Chondrocyte (in vitro differentiated cells): ENCODE results near the gene CLIP1. TPM values are rescaled to one million over a fixed set of nuclear protein-coding genes. Genes with fewer than 3 reads are reported as not detected.

Experiments
- DNase-seq: peaks from one replicate; pipeline ENCODE4 v3.0.0; 2021; ENCODE audit warnings: mixed read lengths, low spot score
- H3K27ac Mint-ChIP-seq: one replicate; pipeline ENCODE4 v1.8.0; 2021; ENCODE audit warnings: mild to moderate bottlenecking, moderate library complexity, mixed read lengths; ENCODE audit not compliant: unreplicated experiment
- H3K27me3 Mint-ChIP-seq: 2 replicates; pipeline ENCODE4 v1.8.0; 2021; ENCODE audit warnings: low read depth, mixed read lengths
- H3K36me3 Mint-ChIP-seq: 2 replicates; pipeline ENCODE4 v1.8.0; 2021; ENCODE audit warnings: low read depth, mixed read lengths
- H3K4me1 Mint-ChIP-seq: 2 replicates; pipeline ENCODE4 v1.8.0; 2021; ENCODE audit warnings: low read depth, mild to moderate bottlenecking, mixed read lengths
- H3K4me3 Mint-ChIP-seq: one replicate; pipeline ENCODE4 v1.8.0; 2021; ENCODE audit warnings: mild to moderate bottlenecking, moderate library complexity, mixed read lengths; ENCODE audit not compliant: unreplicated experiment
- H3K9me3 Mint-ChIP-seq: 2 replicates; pipeline ENCODE4 v1.8.0; 2021; ENCODE audit warnings: low read depth, mixed read lengths
- total RNA-seq: library from RNA; stranded (reverse); gene quantifications from 3 replicates; pipeline ENCODE4 v1.2.1, GENCODE V29; 2021
- TF ChIP-seq, protein P1 (sequence below): fragments of 200-600 bp; sonication (generic); IDR thresholded peaks from 2 replicates; pipeline ENCODE4 v1.5.0; 2021; ENCODE audit warnings: antibody characterized with exemption, mild to moderate bottlenecking, moderate library complexity

Gene CLIP1
- total RNA-seq, 1 donor from 2014 or later, result 101 TPM

DNA sequence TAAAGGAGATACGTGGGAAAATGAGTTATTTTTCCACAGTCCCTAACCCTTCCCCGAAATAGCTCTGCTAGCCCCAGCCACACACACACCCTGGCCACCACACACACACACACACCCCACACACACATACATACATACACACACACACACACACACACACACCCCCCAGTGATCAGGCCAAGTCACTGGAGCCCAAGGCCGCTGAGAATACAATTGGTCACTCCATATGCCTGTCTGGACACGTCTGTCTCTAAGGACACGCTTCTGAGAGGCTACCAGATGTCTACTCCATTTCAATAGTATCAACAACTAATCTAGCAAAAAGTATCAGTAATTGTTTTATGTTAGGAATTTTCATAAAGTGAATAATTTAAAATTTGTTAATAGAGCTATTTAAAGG, 183.6 kb downstream of the CLIP1 start:
- Mint-ChIP-seq H3K4me3 (no peak overlapping the region), H3K4me1 (no peaks in the 10 kb centered on the region), H3K27me3 (no peaks in the 10 kb centered on the region), H3K36me3 (peaks cover 13% of the 10 kb centered on the region), H3K27ac (no peak overlapping the region), H3K9me3 (no peaks in the 10 kb centered on the region)
- no peak for DNase-seq
- TF ChIP-seq, protein P1, sequence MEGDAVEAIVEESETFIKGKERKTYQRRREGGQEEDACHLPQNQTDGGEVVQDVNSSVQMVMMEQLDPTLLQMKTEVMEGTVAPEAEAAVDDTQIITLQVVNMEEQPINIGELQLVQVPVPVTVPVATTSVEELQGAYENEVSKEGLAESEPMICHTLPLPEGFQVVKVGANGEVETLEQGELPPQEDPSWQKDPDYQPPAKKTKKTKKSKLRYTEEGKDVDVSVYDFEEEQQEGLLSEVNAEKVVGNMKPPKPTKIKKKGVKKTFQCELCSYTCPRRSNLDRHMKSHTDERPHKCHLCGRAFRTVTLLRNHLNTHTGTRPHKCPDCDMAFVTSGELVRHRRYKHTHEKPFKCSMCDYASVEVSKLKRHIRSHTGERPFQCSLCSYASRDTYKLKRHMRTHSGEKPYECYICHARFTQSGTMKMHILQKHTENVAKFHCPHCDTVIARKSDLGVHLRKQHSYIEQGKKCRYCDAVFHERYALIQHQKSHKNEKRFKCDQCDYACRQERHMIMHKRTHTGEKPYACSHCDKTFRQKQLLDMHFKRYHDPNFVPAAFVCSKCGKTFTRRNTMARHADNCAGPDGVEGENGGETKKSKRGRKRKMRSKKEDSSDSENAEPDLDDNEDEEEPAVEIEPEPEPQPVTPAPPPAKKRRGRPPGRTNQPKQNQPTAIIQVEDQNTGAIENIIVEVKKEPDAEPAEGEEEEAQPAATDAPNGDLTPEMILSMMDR, result no peak

DNA sequence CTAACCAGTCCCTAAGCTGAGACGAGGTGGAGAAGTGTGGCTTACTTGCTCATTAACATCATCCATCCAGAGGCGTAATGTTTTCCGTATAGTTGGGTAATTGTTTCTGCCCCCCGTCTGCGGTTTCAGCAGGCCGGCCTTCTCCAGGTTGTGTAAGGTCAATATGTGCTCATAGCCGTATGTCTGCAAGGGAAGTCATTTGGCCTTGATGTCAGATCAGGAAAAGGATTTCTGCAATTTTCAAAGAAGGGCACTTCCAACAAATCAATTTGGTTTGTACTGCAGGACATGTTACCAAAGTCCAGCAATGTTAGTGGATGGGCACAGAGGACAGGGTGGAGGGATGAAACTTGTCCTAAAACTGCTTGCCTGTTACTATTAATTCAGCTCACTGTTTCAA, 186.7 kb downstream of the CLIP1 start:
- TF ChIP-seq, protein P1, result no peak
- DNase-seq, result no peak
- H3K36me3 Mint-ChIP-seq, result peaks cover 15% of the 10 kb centered on the region
- no peak overlapping the region for H3K4me3 Mint-ChIP-seq
- no peaks in the 10 kb centered on the region for H3K9me3 Mint-ChIP-seq
- no peaks in the 10 kb centered on the region for H3K4me1 Mint-ChIP-seq
- no peaks in the 10 kb centered on the region for H3K27me3 Mint-ChIP-seq
- no peak overlapping the region for H3K27ac Mint-ChIP-seq

DNA sequence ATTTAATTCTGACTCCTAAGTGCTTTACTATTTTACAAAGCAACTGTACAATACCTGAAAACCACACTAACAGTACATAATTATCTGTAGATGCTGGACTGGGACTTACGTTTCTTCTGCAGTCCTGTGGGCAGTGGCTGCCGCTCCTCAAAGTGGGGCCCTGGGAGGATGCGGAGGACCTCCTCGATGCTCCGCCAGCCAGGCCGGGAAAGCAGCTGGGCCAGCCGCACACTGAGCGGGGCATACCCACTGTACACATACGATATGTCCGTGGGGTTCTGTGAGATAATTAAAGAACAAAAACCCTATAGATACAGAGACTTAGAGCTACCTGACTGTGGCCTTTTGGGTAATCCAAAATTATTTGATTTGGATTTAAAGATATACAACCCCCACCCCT, 189.8 kb downstream of the CLIP1 start:
- Mint-ChIP-seq H3K27me3 (no peaks in the 10 kb centered on the region), H3K4me1 (no peaks in the 10 kb centered on the region), H3K36me3 (peaks cover 13% of the 10 kb centered on the region), H3K27ac (no peak overlapping the region), H3K4me3 (no peak overlapping the region), H3K9me3 (no peaks in the 10 kb centered on the region)
- TF ChIP-seq, protein P1, result no peak
- no peak for DNase-seq

DNA sequence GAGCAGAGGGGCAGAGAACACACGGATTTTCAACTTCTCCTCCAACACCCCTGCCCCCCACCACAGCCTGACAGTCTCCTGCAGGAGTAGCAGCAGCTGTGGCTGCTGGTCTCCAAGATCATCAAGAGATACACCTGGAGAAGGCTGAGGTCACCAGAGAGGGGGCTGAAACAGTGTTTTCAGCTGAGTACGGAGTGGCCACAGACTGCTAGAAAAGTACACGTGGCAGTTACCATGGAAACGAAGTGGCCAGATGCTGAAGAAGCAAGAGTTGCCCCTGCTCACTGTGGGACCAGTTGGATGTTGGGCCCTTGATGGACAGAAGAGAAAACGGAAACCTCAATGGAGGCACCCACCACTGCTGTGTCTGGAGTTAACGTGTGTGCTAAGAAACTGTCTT, 191.7 kb downstream of the CLIP1 start:
- H3K4me1 Mint-ChIP-seq, result peaks cover 8% of the 10 kb centered on the region
- H3K27ac Mint-ChIP-seq, result no peak overlapping the region
- no peak overlapping the region for H3K4me3 Mint-ChIP-seq
- no peak for DNase-seq
- TF ChIP-seq, protein P1, result no peak
- peaks cover 10% of the 10 kb centered on the region for H3K36me3 Mint-ChIP-seq
- no peaks in the 10 kb centered on the region for H3K9me3 Mint-ChIP-seq
- no peaks in the 10 kb centered on the region for H3K27me3 Mint-ChIP-seq

DNA sequence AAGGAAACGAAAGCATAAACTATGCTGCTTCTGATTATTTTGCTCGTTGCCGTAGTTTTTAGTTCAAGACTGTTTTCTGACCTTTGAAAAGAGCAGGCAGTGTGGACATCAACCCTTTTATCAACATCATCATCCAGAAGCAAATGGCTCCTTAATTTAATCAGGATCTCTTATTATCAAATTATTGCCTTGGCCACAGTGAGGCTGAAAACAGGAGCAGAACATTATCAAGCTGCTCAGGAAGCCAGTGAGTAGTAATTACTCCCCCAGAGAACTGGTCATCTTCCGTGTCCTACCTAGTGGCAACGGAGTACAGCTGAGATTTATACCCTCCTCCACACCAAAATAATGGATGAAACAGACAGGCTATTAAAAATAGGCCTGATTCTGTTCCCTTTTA, 194.4 kb downstream of the CLIP1 start:
- DNase-seq, result no peak
- H3K4me1 Mint-ChIP-seq, result peaks cover 28% of the 10 kb centered on the region
- H3K9me3 Mint-ChIP-seq, result no peaks in the 10 kb centered on the region
- TF ChIP-seq, protein P1, result no peak
- peaks cover 10% of the 10 kb centered on the region for H3K36me3 Mint-ChIP-seq
- H3K4me3 Mint-ChIP-seq, result no peak overlapping the region
- H3K27me3 Mint-ChIP-seq, result no peaks in the 10 kb centered on the region
- H3K27ac Mint-ChIP-seq, result no peak overlapping the region
